NCI-H2081 (cell line): ENCODE results near the gene BIRC7.
"Not testable (repeated sequence)": the region's sequence is repeated elsewhere in the genome, so short reads cannot be mapped to it uniquely, and the experiment has no call there.

ENCODE experiments used
- DNase-seq, 2 experiments: peaks; one replicate each; lab custom pipeline; 2025; lab: John Stamatoyannopoulos, UW

The BIRC7 gene

GRCh38 chr20:63208346-63208909 is 27.3 kb upstream of the BIRC7 start:
- no peak for DNase-seq

- DNase-seq = no peak
Measured at GRCh38 chr20:63210011-63210605, 25.6 kb upstream of the BIRC7 start.

- DNase-seq = no peak
Measured at GRCh38 chr20:63212393-63212730, 23.3 kb upstream of the BIRC7 start.

- DNase-seq = no peak
Measured at GRCh38 chr20:63212792-63213191, 22.9 kb upstream of the BIRC7 start.

- no peak for DNase-seq
Measured at GRCh38 chr20:63214514-63214913, 21.2 kb upstream of the BIRC7 start.

- peak in 1 of 2 experiments; percentile 20 for DNase-seq
Measured at GRCh38 chr20:63215101-63216040, 20.3 kb upstream of the BIRC7 start.

GRCh38 chr20:63216041-63216848 is 19.5 kb upstream of the BIRC7 start, which contains the start of gene YTHDF1:
TSS of gene YTHDF1 (minus strand) at chr20:63216131. CDS start at chr20:63215892, 239 bp downstream.
- peak; percentile 96 for DNase-seq

GRCh38 chr20:63216849-63217471 is 18.7 kb upstream of the BIRC7 start:
- DNase-seq = no peak

- peak; percentile 24 to 51 for DNase-seq
Measured at GRCh38 chr20:63217706-63218105, 18.0 kb upstream of the BIRC7 start.

- DNase-seq = no peak
Measured at GRCh38 chr20:63218701-63219446, 16.8 kb upstream of the BIRC7 start.

- DNase-seq = no peak
Measured at GRCh38 chr20:63219447-63219821, 16.3 kb upstream of the BIRC7 start.

- DNase-seq = no peak
Measured at GRCh38 chr20:63219866-63220521, 15.7 kb upstream of the BIRC7 start.

- no peak for DNase-seq
Measured at GRCh38 chr20:63220696-63221399, 14.9 kb upstream of the BIRC7 start.

GRCh38 chr20:63221400-63222053 is 14.2 kb upstream of the BIRC7 start:
- not testable (repeated sequence) for DNase-seq

GRCh38 chr20:63222541-63222940 is 13.2 kb upstream of the BIRC7 start:
- no peak for DNase-seq

- DNase-seq = peak in 1 of 2 experiments; percentile 21
Measured at GRCh38 chr20:63223121-63223825, 12.4 kb upstream of the BIRC7 start.

- no peak for DNase-seq
Measured at GRCh38 chr20:63223826-63224207, 11.9 kb upstream of the BIRC7 start.

GRCh38 chr20:63224412-63225081 is 11.2 kb upstream of the BIRC7 start:
- peak; percentile 39 to 62 for DNase-seq
